ENCODE data around the gene FAM107A.

- TF ChIP-seq CTCF (IDR thresholded peaks at IDR 0.05) = no peak
- TF ChIP-seq POLR2A (IDR thresholded peaks at IDR 0.05) = no peak
Measured at GRCh38 chr3:58566398-58567250, 10.6 kb downstream of the FAM107A start.

Data from thyroid gland (tissue), 4 donors.